ENCODE data around the gene MINK1. TPM values are rescaled to one million over a fixed set of nuclear protein-coding genes. Genes with fewer than 3 reads are reported as not detected.

MINK1 gene
- total RNA-seq, 1 donor from 2014 or later: 26.2 TPM

GRCh38 chr17:4886830-4887229, 53.7 kb downstream of the MINK1 start:
- H3K4me1 ChIP-seq: no peaks in the 10 kb centered on the region
- H3K36me3 Mint-ChIP-seq: peaks cover 11% of the 10 kb centered on the region
- H3K27me3 ChIP-seq: no peaks in the 10 kb centered on the region
- no peaks in the 10 kb centered on the region for H3K9me3 ChIP-seq (ENCODE audit: low read depth)
- no peak overlapping the region for H3K27ac Mint-ChIP-seq
- peaks cover 9% of the 10 kb centered on the region for H3F3A ChIP-seq (ENCODE audit: low read depth)
- H3K4me3 ChIP-seq: no peak overlapping the region
- no peaks in the 10 kb centered on the region for H3K9me3 Mint-ChIP-seq
- no peak overlapping the region for H3K27ac ChIP-seq
- no peak overlapping the region for H3K4me2 ChIP-seq
- no peak for DNase-seq (ENCODE audit: low spot score)
- H4K20me1 ChIP-seq (ENCODE audit: low read depth): peaks cover under 1% of the 10 kb centered on the region
- TF ChIP-seq EZH2phosphoT487 (IDR thresholded peaks at IDR 0.05) (no peak), EZH2 (IDR thresholded peaks at IDR 0.05) (no peak)
- TF ChIP-seq, protein P1, sequence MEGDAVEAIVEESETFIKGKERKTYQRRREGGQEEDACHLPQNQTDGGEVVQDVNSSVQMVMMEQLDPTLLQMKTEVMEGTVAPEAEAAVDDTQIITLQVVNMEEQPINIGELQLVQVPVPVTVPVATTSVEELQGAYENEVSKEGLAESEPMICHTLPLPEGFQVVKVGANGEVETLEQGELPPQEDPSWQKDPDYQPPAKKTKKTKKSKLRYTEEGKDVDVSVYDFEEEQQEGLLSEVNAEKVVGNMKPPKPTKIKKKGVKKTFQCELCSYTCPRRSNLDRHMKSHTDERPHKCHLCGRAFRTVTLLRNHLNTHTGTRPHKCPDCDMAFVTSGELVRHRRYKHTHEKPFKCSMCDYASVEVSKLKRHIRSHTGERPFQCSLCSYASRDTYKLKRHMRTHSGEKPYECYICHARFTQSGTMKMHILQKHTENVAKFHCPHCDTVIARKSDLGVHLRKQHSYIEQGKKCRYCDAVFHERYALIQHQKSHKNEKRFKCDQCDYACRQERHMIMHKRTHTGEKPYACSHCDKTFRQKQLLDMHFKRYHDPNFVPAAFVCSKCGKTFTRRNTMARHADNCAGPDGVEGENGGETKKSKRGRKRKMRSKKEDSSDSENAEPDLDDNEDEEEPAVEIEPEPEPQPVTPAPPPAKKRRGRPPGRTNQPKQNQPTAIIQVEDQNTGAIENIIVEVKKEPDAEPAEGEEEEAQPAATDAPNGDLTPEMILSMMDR (IDR thresholded peaks at IDR 0.05): no peak
- no peak overlapping the region for H3K9ac ChIP-seq
- peaks cover under 1% of the 10 kb centered on the region for H3K27me3 Mint-ChIP-seq (ENCODE audit: insufficient read depth, low read depth)
- no peaks in the 10 kb centered on the region for H3K36me3 ChIP-seq
- no peaks in the 10 kb centered on the region for H3K4me1 Mint-ChIP-seq
- no peaks in the 10 kb centered on the region for H3K79me2 ChIP-seq (ENCODE audit: low read depth)
- no peak overlapping the region for H3K4me3 Mint-ChIP-seq
- no peak overlapping the region for H2AFZ ChIP-seq (replicated peaks)

DNA sequence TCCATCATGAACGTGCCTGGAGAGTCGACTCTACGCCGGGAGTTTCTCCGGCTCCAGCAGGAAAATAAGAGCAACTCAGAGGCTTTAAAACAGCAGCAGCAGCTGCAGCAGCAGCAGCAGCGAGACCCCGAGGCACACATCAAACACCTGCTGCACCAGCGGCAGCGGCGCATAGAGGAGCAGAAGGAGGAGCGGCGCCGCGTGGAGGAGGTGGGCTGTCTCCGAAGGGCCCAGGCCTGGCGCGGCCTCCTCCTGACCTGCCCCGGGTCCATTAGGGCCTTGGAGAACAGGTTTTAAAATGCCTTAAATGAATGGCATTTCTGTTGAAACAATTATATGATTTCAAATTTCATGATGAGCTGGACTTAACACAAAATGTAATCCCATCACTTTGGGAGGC, 54.4 kb downstream of the MINK1 start:
- no peak overlapping the region for H3K27ac Mint-ChIP-seq
- no peak for TF ChIP-seq EZH2 (IDR thresholded peaks at IDR 0.05)
- no peak for TF ChIP-seq EZH2phosphoT487 (IDR thresholded peaks at IDR 0.05)
- TF ChIP-seq, protein P1 (IDR thresholded peaks at IDR 0.05): no peak
- Histone ChIP-seq H2AFZ (replicated peaks) (no peak overlapping the region), H3K9ac (no peak overlapping the region), H3K79me2 (ENCODE audit: low read depth) (no peaks in the 10 kb centered on the region), H3K4me1 (no peaks in the 10 kb centered on the region), H3F3A (ENCODE audit: low read depth) (peaks cover 4% of the 10 kb centered on the region), H3K27ac (no peak overlapping the region), H3K4me3 (no peak overlapping the region), H3K4me2 (no peak overlapping the region), H3K27me3 (no peaks in the 10 kb centered on the region), H4K20me1 (ENCODE audit: low read depth) (no peaks in the 10 kb centered on the region), H3K9me3 (ENCODE audit: low read depth) (no peaks in the 10 kb centered on the region), H3K36me3 (no peaks in the 10 kb centered on the region)
- DNase-seq (ENCODE audit: low spot score): no peak
- peaks cover 2% of the 10 kb centered on the region for H3K4me1 Mint-ChIP-seq
- peaks cover 9% of the 10 kb centered on the region for H3K36me3 Mint-ChIP-seq
- H3K4me3 Mint-ChIP-seq: no peak overlapping the region
- H3K27me3 Mint-ChIP-seq (ENCODE audit: insufficient read depth, low read depth): no peaks in the 10 kb centered on the region
- no peaks in the 10 kb centered on the region for H3K9me3 Mint-ChIP-seq

DNA sequence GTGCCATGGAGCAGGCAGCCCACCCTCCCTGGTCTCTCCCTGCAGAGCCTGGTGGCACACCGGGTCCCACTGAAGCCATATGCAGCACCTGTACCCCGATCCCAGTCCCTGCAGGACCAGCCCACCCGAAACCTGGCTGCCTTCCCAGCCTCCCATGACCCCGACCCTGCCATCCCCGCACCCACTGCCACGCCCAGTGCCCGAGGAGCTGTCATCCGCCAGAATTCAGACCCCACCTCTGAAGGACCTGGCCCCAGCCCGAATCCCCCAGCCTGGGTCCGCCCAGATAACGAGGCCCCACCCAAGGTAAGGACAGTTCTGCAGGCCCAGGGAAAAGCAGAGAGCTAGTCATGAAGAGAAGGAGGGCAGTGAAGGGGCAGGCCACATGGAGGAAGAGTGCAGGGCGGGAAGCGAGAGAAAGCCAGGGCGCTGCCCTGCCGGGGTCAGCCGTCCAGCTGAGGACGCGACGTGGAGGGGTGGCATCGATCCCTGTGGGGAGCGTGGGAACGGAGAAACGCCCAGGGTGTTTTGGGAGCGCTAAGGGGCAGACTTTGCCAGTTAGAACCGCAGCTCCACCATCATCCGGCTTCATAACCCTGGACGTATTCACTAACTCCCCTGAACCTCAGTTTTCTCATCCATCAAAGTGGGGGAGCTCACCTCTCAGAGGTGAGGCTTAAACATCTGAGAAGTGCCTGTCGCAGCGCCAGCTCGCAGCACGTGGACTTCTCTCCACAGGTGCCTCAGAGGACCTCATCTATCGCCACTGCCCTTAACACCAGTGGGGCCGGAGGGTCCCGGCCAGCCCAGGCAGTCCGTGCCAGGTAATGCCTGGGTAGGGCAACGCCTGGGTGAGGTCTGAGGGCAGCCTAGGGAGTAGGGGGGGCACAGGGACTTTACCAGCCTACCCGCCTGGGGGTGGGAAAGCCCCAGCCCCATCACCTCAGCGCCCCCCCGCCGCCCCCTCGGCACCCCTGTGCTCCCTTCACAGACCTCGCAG, 58.6 kb downstream of the MINK1 start:
- H3K27me3 Mint-ChIP-seq (ENCODE audit: insufficient read depth, low read depth): no peaks in the 10 kb centered on the region
- Histone ChIP-seq H3K36me3 (no peaks in the 10 kb centered on the region), H3K4me3 (no peak overlapping the region), H3K79me2 (ENCODE audit: low read depth) (no peaks in the 10 kb centered on the region), H2AFZ (replicated peaks) (no peak overlapping the region), H3K27ac (no peak overlapping the region), H3K4me1 (no peaks in the 10 kb centered on the region), H3K9ac (no peak overlapping the region), H3K4me2 (no peak overlapping the region), H4K20me1 (ENCODE audit: low read depth) (no peaks in the 10 kb centered on the region), H3K27me3 (no peaks in the 10 kb centered on the region), H3K9me3 (ENCODE audit: low read depth) (no peaks in the 10 kb centered on the region), H3F3A (ENCODE audit: low read depth) (peaks cover 4% of the 10 kb centered on the region)
- no peak for TF ChIP-seq EZH2 (IDR thresholded peaks at IDR 0.05)
- no peak for TF ChIP-seq EZH2phosphoT487 (IDR thresholded peaks at IDR 0.05)
- TF ChIP-seq, protein P1 (IDR thresholded peaks at IDR 0.05): no peak
- no peak for DNase-seq (ENCODE audit: low spot score)
- no peak overlapping the region for H3K4me3 Mint-ChIP-seq
- H3K36me3 Mint-ChIP-seq: peaks cover 7% of the 10 kb centered on the region
- no peak overlapping the region for H3K27ac Mint-ChIP-seq
- H3K4me1 Mint-ChIP-seq: peaks cover 2% of the 10 kb centered on the region
- H3K9me3 Mint-ChIP-seq: no peaks in the 10 kb centered on the region
